Astrocyte (in vitro differentiated cells and primary cell): ENCODE results near the gene LRRC9.

Source experiments
- CTCF ChIP-seq: IDR thresholded peaks from 2 replicates; pipeline ENCODE4 v1.5.1; 2011; ENCODE audit warnings: low read depth, mild to moderate bottlenecking, inconsistent platforms, low read length, moderate library complexity; ENCODE audit not compliant: insufficient read depth
- EZH2 ChIP-seq: IDR thresholded peaks from 2 replicates; pipeline ENCODE4 v1.6.1; 2012; ENCODE audit warnings: mild to moderate bottlenecking, low read length, inconsistent platforms; ENCODE audit not compliant: insufficient read depth

GRCh38 chr14:60025571-60025970, 105.6 kb downstream of the LRRC9 start:
- TF ChIP-seq CTCF (no peak), EZH2 (no peak)
